GM20431 (cell line): Measurements from ENCODE around the gene NAALADL1.
"Not testable (repeated sequence)": the region's sequence is repeated elsewhere in the genome, so short reads cannot be mapped to it uniquely, and the experiment has no call there.

Experiments
- in situ Hi-C: fragments of 300-500 bp; cut with MseI, MboI; formaldehyde crosslinking; loops from one replicate; pipeline ENCODE4 v1.15.0; 2020; ENCODE audit warnings: low sequenced_read_pairs; ENCODE audit not compliant: unreplicated experiment

The NAALADL1 gene

GRCh38 chr11:65017937-65018336 is 40.4 kb downstream of the NAALADL1 start:
- in situ Hi-C loops = no loop called here

GRCh38 chr11:65016705-65017104 is 41.6 kb downstream of the NAALADL1 start:
- in situ Hi-C loops = no loop called here

GRCh38 chr11:65014726-65015227 is 43.6 kb downstream of the NAALADL1 start:
- in situ Hi-C loops = no loop called here

- in situ Hi-C loops = no loop called here
These were observed 44.2 kb downstream of the NAALADL1 start, which contains the start of gene ARL2 for GRCh38 chr11:65013888-65014725. Gene ARL2, plus strand, starts transcription at chr11:65014160. Its CDS starts 48 bp downstream, at chr11:65014208.

- in situ Hi-C loops = no loop called here
These were observed 45.0 kb downstream of the NAALADL1 start for GRCh38 chr11:65013130-65013887.

- in situ Hi-C loops = no loop called here
These were observed 49.5 kb downstream of the NAALADL1 start for GRCh38 chr11:65008873-65009272.

- in situ Hi-C loops = no loop called here
These were observed 50.3 kb downstream of the NAALADL1 start for GRCh38 chr11:65008016-65008415.

GRCh38 chr11:65003968-65004367 is 54.4 kb downstream of the NAALADL1 start:
- in situ Hi-C loops = not testable (repeated sequence)

- in situ Hi-C loops = no loop called here
These were observed 55.1 kb downstream of the NAALADL1 start for GRCh38 chr11:65003282-65003681.

GRCh38 chr11:65002706-65003105 is 55.6 kb downstream of the NAALADL1 start:
- in situ Hi-C loops = no loop called here

- in situ Hi-C loops = no loop called here
These were observed 58.9 kb downstream of the NAALADL1 start for GRCh38 chr11:64999478-64999877.

GRCh38 chr11:64998690-64999431 is 59.5 kb downstream of the NAALADL1 start:
- in situ Hi-C loops = no loop called here

GRCh38 chr11:64998141-64998540 is 60.2 kb downstream of the NAALADL1 start:
- in situ Hi-C loops = no loop called here

- in situ Hi-C loops = no loop called here
These were observed 61.5 kb downstream of the NAALADL1 start, which contains the start of gene BATF2 for GRCh38 chr11:64996710-64997380. Gene BATF2, minus strand, starts transcription at chr11:64996971. Its CDS starts 57 bp downstream, at chr11:64996914.

- in situ Hi-C loops = no loop called here
These were observed 62.0 kb downstream of the NAALADL1 start for GRCh38 chr11:64996327-64996709.
